Measurements from ENCODE around the gene MAP7.

MAP7 gene

GRCh38 chr6:136532030-136532429 is 18.2 kb downstream of the MAP7 start:
- no peak overlapping the region for H3K9ac ChIP-seq (ENCODE audit: low read depth, low read length)
- H3K4me1 ChIP-seq (ENCODE audit: control insufficient read depth, insufficient read depth, low read length) = peaks cover 58% of the 10 kb centered on the region
- no peak overlapping the region for H3K27ac ChIP-seq (ENCODE audit: low read depth, low read length)
- H3K36me3 ChIP-seq (ENCODE audit: control insufficient read depth, insufficient read depth, low read length) = no peaks in the 10 kb centered on the region
- no peak overlapping the region for H3K4me3 ChIP-seq (ENCODE audit: low read depth, low read length)
- H3K9me3 ChIP-seq (ENCODE audit: control insufficient read depth, insufficient read depth, low read length) = no peaks in the 10 kb centered on the region
- no peaks in the 10 kb centered on the region for H3K27me3 ChIP-seq (ENCODE audit: control insufficient read depth, insufficient read depth, low read length)

GRCh38 chr6:136529710-136530109 is 20.5 kb downstream of the MAP7 start:
- H3K27me3 ChIP-seq (ENCODE audit: control insufficient read depth, insufficient read depth, low read length) = no peaks in the 10 kb centered on the region
- H3K27ac ChIP-seq (ENCODE audit: low read depth, low read length) = no peak overlapping the region
- H3K9me3 ChIP-seq (ENCODE audit: control insufficient read depth, insufficient read depth, low read length) = no peaks in the 10 kb centered on the region
- H3K9ac ChIP-seq (ENCODE audit: low read depth, low read length) = no peak overlapping the region
- H3K36me3 ChIP-seq (ENCODE audit: control insufficient read depth, insufficient read depth, low read length) = no peaks in the 10 kb centered on the region
- no peak overlapping the region for H3K4me3 ChIP-seq (ENCODE audit: low read depth, low read length)
- H3K4me1 ChIP-seq (ENCODE audit: control insufficient read depth, insufficient read depth, low read length) = peaks cover 69% of the 10 kb centered on the region

GRCh38 chr6:136528477-136528876 is 21.7 kb downstream of the MAP7 start:
- H3K4me3 ChIP-seq (ENCODE audit: low read depth, low read length) = no peak overlapping the region
- no peaks in the 10 kb centered on the region for H3K27me3 ChIP-seq (ENCODE audit: control insufficient read depth, insufficient read depth, low read length)
- H3K36me3 ChIP-seq (ENCODE audit: control insufficient read depth, insufficient read depth, low read length) = no peaks in the 10 kb centered on the region
- H3K9ac ChIP-seq (ENCODE audit: low read depth, low read length) = no peak overlapping the region
- H3K27ac ChIP-seq (ENCODE audit: low read depth, low read length) = peak overlapping the region; percentile 44
- H3K9me3 ChIP-seq (ENCODE audit: control insufficient read depth, insufficient read depth, low read length) = no peaks in the 10 kb centered on the region
- H3K4me1 ChIP-seq (ENCODE audit: control insufficient read depth, insufficient read depth, low read length) = peaks cover 68% of the 10 kb centered on the region

- Histone ChIP-seq H3K4me3 (ENCODE audit: low read depth, low read length) (no peak overlapping the region), H3K4me1 (ENCODE audit: control insufficient read depth, insufficient read depth, low read length) (peaks cover 68% of the 10 kb centered on the region), H3K27ac (ENCODE audit: low read depth, low read length) (peak overlapping the region; percentile 44), H3K27me3 (ENCODE audit: control insufficient read depth, insufficient read depth, low read length) (no peaks in the 10 kb centered on the region), H3K36me3 (ENCODE audit: control insufficient read depth, insufficient read depth, low read length) (no peaks in the 10 kb centered on the region), H3K9ac (ENCODE audit: low read depth, low read length) (no peak overlapping the region), H3K9me3 (ENCODE audit: control insufficient read depth, insufficient read depth, low read length) (no peaks in the 10 kb centered on the region)
These were observed 22.4 kb downstream of the MAP7 start for GRCh38 chr6:136527831-136528230.

- Histone ChIP-seq H3K36me3 (ENCODE audit: control insufficient read depth, insufficient read depth, low read length) (no peaks in the 10 kb centered on the region), H3K27ac (ENCODE audit: low read depth, low read length) (peak overlapping the region; percentile 53), H3K4me3 (ENCODE audit: low read depth, low read length) (no peak overlapping the region), H3K9ac (ENCODE audit: low read depth, low read length) (peak overlapping the region; percentile 10; the same call in 1 of the 2 replicates), H3K4me1 (ENCODE audit: control insufficient read depth, insufficient read depth, low read length) (peaks cover 66% of the 10 kb centered on the region), H3K9me3 (ENCODE audit: control insufficient read depth, insufficient read depth, low read length) (no peaks in the 10 kb centered on the region), H3K27me3 (ENCODE audit: control insufficient read depth, insufficient read depth, low read length) (no peaks in the 10 kb centered on the region)
These were observed 23.3 kb downstream of the MAP7 start for GRCh38 chr6:136526937-136527336.

GRCh38 chr6:136526196-136526930 is 23.9 kb downstream of the MAP7 start:
- Histone ChIP-seq H3K4me3 (ENCODE audit: low read depth, low read length) (no peak overlapping the region), H3K27ac (ENCODE audit: low read depth, low read length) (peak overlapping the region; percentile 53), H3K36me3 (ENCODE audit: control insufficient read depth, insufficient read depth, low read length) (no peaks in the 10 kb centered on the region), H3K27me3 (ENCODE audit: control insufficient read depth, insufficient read depth, low read length) (no peaks in the 10 kb centered on the region), H3K4me1 (ENCODE audit: control insufficient read depth, insufficient read depth, low read length) (peaks cover 60% of the 10 kb centered on the region), H3K9ac (ENCODE audit: low read depth, low read length) (no peak overlapping the region), H3K9me3 (ENCODE audit: control insufficient read depth, insufficient read depth, low read length) (no peaks in the 10 kb centered on the region)

GRCh38 chr6:136525586-136526195 is 24.5 kb downstream of the MAP7 start:
- Histone ChIP-seq H3K9me3 (ENCODE audit: control insufficient read depth, insufficient read depth, low read length) (no peaks in the 10 kb centered on the region), H3K36me3 (ENCODE audit: control insufficient read depth, insufficient read depth, low read length) (no peaks in the 10 kb centered on the region)

GRCh38 chr6:136524936-136525413 is 25.2 kb downstream of the MAP7 start:
- Histone ChIP-seq H3K27ac (ENCODE audit: low read depth, low read length) (peak overlapping the region; percentile 49), H3K9ac (ENCODE audit: low read depth, low read length) (no peak overlapping the region), H3K4me3 (ENCODE audit: low read depth, low read length) (no peak overlapping the region; the same call in 1 of the 2 replicates), H3K9me3 (ENCODE audit: control insufficient read depth, insufficient read depth, low read length) (no peaks in the 10 kb centered on the region), H3K27me3 (ENCODE audit: control insufficient read depth, insufficient read depth, low read length) (no peaks in the 10 kb centered on the region), H3K4me1 (ENCODE audit: control insufficient read depth, insufficient read depth, low read length) (peaks cover 57% of the 10 kb centered on the region), H3K36me3 (ENCODE audit: control insufficient read depth, insufficient read depth, low read length) (no peaks in the 10 kb centered on the region)

More at GRCh38 chr6:136525586-136526195, 24.5 kb downstream of the MAP7 start:
- H3K27ac ChIP-seq (ENCODE audit: low read depth, low read length) = peak overlapping the region; percentile 49
- H3K9ac ChIP-seq (ENCODE audit: low read depth, low read length) = no peak overlapping the region
- H3K27me3 ChIP-seq (ENCODE audit: control insufficient read depth, insufficient read depth, low read length) = no peaks in the 10 kb centered on the region
- peaks cover 54% of the 10 kb centered on the region for H3K4me1 ChIP-seq (ENCODE audit: control insufficient read depth, insufficient read depth, low read length)
- H3K4me3 ChIP-seq (ENCODE audit: low read depth, low read length) = no peak overlapping the region

- Histone ChIP-seq H3K4me1 (ENCODE audit: control insufficient read depth, insufficient read depth, low read length) (peaks cover 60% of the 10 kb centered on the region), H3K27ac (ENCODE audit: low read depth, low read length) (peak overlapping the region; percentile 49), H3K9ac (ENCODE audit: low read depth, low read length) (no peak overlapping the region), H3K4me3 (ENCODE audit: low read depth, low read length) (no peak overlapping the region; the same call in 1 of the 2 replicates), H3K27me3 (ENCODE audit: control insufficient read depth, insufficient read depth, low read length) (no peaks in the 10 kb centered on the region), H3K36me3 (ENCODE audit: control insufficient read depth, insufficient read depth, low read length) (no peaks in the 10 kb centered on the region), H3K9me3 (ENCODE audit: control insufficient read depth, insufficient read depth, low read length) (no peaks in the 10 kb centered on the region)
These were observed 25.8 kb downstream of the MAP7 start for GRCh38 chr6:136524339-136524935.

- no peak overlapping the region for H3K27ac ChIP-seq (ENCODE audit: low read depth, low read length)
- no peaks in the 10 kb centered on the region for H3K36me3 ChIP-seq (ENCODE audit: control insufficient read depth, insufficient read depth, low read length)
- no peaks in the 10 kb centered on the region for H3K9me3 ChIP-seq (ENCODE audit: control insufficient read depth, insufficient read depth, low read length)
- no peak overlapping the region for H3K4me3 ChIP-seq (ENCODE audit: low read depth, low read length)
- H3K27me3 ChIP-seq (ENCODE audit: control insufficient read depth, insufficient read depth, low read length) = no peaks in the 10 kb centered on the region
- no peak overlapping the region for H3K9ac ChIP-seq (ENCODE audit: low read depth, low read length)
- H3K4me1 ChIP-seq (ENCODE audit: control insufficient read depth, insufficient read depth, low read length) = peaks cover 54% of the 10 kb centered on the region
These were observed 27.0 kb downstream of the MAP7 start for GRCh38 chr6:136523196-136523595.

- no peak overlapping the region for H3K4me3 ChIP-seq (ENCODE audit: low read depth, low read length)
- peaks cover 54% of the 10 kb centered on the region for H3K4me1 ChIP-seq (ENCODE audit: control insufficient read depth, insufficient read depth, low read length)
- no peaks in the 10 kb centered on the region for H3K36me3 ChIP-seq (ENCODE audit: control insufficient read depth, insufficient read depth, low read length)
These were observed 27.6 kb downstream of the MAP7 start for GRCh38 chr6:136522636-136523035.

More at GRCh38 chr6:136522636-136523035, 27.6 kb downstream of the MAP7 start:
- Histone ChIP-seq H3K9ac (ENCODE audit: low read depth, low read length) (no peak overlapping the region), H3K9me3 (ENCODE audit: control insufficient read depth, insufficient read depth, low read length) (no peaks in the 10 kb centered on the region), H3K27ac (ENCODE audit: low read depth, low read length) (no peak overlapping the region), H3K27me3 (ENCODE audit: control insufficient read depth, insufficient read depth, low read length) (no peaks in the 10 kb centered on the region)
